ENCODE measurements around the gene WDR45B.

DNA sequence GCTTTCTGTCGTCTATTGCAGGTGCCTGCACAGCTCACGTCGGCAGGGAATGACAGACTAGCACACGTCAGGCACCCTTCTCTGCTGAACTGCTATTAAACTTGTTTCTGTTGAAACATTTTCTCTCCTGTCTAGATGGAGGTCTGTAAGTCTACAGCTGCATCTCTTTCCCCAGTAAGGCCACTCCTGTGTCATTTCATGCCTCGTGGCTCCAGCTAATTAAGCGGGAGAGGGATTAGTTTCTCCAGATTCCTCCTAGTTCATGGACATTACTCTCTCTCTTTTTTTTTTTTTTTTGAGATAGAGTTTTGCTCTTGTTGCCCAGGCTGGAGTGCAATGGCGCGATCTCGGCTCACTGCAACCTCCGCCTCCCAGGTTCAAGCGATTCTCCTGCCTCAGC is 74.2 kb downstream of the WDR45B start:
- TF ChIP-seq, protein P1, sequence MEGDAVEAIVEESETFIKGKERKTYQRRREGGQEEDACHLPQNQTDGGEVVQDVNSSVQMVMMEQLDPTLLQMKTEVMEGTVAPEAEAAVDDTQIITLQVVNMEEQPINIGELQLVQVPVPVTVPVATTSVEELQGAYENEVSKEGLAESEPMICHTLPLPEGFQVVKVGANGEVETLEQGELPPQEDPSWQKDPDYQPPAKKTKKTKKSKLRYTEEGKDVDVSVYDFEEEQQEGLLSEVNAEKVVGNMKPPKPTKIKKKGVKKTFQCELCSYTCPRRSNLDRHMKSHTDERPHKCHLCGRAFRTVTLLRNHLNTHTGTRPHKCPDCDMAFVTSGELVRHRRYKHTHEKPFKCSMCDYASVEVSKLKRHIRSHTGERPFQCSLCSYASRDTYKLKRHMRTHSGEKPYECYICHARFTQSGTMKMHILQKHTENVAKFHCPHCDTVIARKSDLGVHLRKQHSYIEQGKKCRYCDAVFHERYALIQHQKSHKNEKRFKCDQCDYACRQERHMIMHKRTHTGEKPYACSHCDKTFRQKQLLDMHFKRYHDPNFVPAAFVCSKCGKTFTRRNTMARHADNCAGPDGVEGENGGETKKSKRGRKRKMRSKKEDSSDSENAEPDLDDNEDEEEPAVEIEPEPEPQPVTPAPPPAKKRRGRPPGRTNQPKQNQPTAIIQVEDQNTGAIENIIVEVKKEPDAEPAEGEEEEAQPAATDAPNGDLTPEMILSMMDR (IDR thresholded peaks at IDR 0.05; ENCODE audit: low read depth, low read length, poor library complexity, severe bottlenecking), result no peak
- TF ChIP-seq EZH2phosphoT487 (IDR thresholded peaks at IDR 0.05; ENCODE audit: borderline replicate concordance, low read length), result no peak

Data from DOHH2 (cell line).